DND-41 (cell line): ENCODE data around the gene DPM1.

Source experiments
- EZH2 ChIP-seq: IDR thresholded peaks from 3 replicates; pipeline ENCODE4 v1.6.1; 2012; ENCODE audit warnings: borderline replicate concordance, low read depth, mild to moderate bottlenecking, moderate library complexity, low read length, inconsistent platforms; ENCODE audit not compliant: severe bottlenecking
- TF ChIP-seq, protein P1 (sequence below): IDR thresholded peaks from 2 replicates; pipeline ENCODE4 v1.5.1; 2012; ENCODE audit warnings: borderline replicate concordance, low read length, moderate library complexity, mild to moderate bottlenecking; ENCODE audit not compliant: poor library complexity, severe bottlenecking; ENCODE audit errors: extremely low read depth

DNA sequence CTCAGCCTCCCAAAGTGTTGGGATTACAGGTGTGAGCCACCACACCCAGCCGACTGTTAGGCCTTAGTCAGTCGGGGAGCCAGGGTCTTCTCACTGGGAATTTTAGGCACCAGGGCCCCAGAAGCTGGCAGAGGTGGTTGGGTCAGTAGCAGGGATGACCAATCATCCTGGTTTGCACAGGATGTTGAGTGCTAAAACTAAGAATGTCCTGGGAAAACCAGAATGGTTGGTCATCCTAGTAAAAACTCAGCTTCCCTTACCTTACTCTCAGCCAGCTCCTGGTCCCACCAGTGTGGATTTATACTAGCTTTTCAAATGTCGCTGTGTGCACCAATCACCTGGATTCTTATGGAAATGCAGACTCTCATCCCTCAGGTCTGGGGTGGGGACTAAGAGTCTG, 32.7 kb upstream of the DPM1 start:
- TF ChIP-seq, protein P1, sequence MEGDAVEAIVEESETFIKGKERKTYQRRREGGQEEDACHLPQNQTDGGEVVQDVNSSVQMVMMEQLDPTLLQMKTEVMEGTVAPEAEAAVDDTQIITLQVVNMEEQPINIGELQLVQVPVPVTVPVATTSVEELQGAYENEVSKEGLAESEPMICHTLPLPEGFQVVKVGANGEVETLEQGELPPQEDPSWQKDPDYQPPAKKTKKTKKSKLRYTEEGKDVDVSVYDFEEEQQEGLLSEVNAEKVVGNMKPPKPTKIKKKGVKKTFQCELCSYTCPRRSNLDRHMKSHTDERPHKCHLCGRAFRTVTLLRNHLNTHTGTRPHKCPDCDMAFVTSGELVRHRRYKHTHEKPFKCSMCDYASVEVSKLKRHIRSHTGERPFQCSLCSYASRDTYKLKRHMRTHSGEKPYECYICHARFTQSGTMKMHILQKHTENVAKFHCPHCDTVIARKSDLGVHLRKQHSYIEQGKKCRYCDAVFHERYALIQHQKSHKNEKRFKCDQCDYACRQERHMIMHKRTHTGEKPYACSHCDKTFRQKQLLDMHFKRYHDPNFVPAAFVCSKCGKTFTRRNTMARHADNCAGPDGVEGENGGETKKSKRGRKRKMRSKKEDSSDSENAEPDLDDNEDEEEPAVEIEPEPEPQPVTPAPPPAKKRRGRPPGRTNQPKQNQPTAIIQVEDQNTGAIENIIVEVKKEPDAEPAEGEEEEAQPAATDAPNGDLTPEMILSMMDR: no peak
- TF ChIP-seq EZH2: no peak
